Right lobe of liver (tissue), 6 donors: ENCODE results near the gene KLF16. TPM values are rescaled to one million over a fixed set of nuclear protein-coding genes. Genes with fewer than 3 reads are reported as not detected.

Source experiments
- ATAC-seq, 4 donors: fragments of 200-7000 bp; cut with Tn5 transposase; one replicate each; pipeline ENCODE4 v1.9.1; 2020; ENCODE audit warnings: mild to moderate bottlenecking in 4 of 4, moderate library complexity in 4 of 4
- DNase-seq, 3 donors: peaks; one replicate each; pipeline ENCODE4 v3.0.0-alpha.2; 2020
- H3K27ac ChIP-seq, 3 donors: fragments of 200-600 bp; one replicate each; pipeline ENCODE4 v1.8.0; 2022
- H3K27me3 ChIP-seq, 2 donors: fragments of 200-600 bp; one replicate each; pipeline ENCODE4 v1.8.0; 2022
- H3K36me3 ChIP-seq, 4 donors: fragments of 200-600 bp; sonication (generic) in 1 of 4; one replicate each; pipeline versions ENCODE4 v1.5.1 to v1.8.0; 2017 to 2022; ENCODE audit warnings: control low read depth in 1 of 4
- H3K4me1 ChIP-seq, 4 donors: fragments of 200-600 bp; sonication (generic) in 1 of 4; one replicate each; pipeline versions ENCODE4 v1.5.1 to v1.8.0; 2017 to 2022; ENCODE audit warnings: control low read depth in 1 of 4
- H3K4me3 ChIP-seq, 3 donors: fragments of 200-600 bp; one replicate each; pipeline ENCODE4 v1.8.0; 2022
- H3K9me3 ChIP-seq, 4 donors: fragments of 200-600 bp; sonication (generic) in 1 of 4; one replicate each; pipeline versions ENCODE4 v1.5.1 to v1.8.0; 2017 to 2022; ENCODE audit warnings: control low read depth in 1 of 4
- CTCF ChIP-seq, 4 donors: fragments of 200-600 bp in 3 of 4; fragments of 450-650 bp in 1 of 4; IDR thresholded peaks; one replicate each; pipeline versions ENCODE4 v1.5.1 to v1.8.0; 2016 to 2022; ENCODE audit warnings: antibody characterized with exemption in 4 of 4, mild to moderate bottlenecking in 2 of 4
- POLR2A ChIP-seq: fragments of 450-650 bp; IDR thresholded peaks from one replicate; pipeline ENCODE4 v1.6.1; 2017; ENCODE audit warnings: antibody characterized with exemption, mild to moderate bottlenecking
- WGBS: methylation state at CpG from one replicate; pipeline ENCODE4 v1.1.6; 2018; ENCODE audit warnings: low coverage, low lambda C conversion rate; ENCODE audit not compliant: insufficient coverage; ENCODE audit errors: missing lambda C conversion rate; 5-methylcytosine and 5-hydroxymethylcytosine counted together
- intact Hi-C, 2 donors: fragments of 100-400 bp; cut with DNase I; formaldehyde crosslinking; loops; one replicate each; pipeline versions ENCODE4 v1.11.2 to v1.14.1; 2022
- total RNA-seq, 6 experiments: library from RNA; depleted of rRNA in 2 of 6; stranded (reverse); fragments of >200 nt in 2 of 6; fragmentation: NEBNext Ultra II Directional in 3 of 6; extraction: Animal tissue kit (Norgen Biotek cat#: 25700) in 3 of 6; gene quantifications; one replicate each; pipeline versions ENCODE4 v1.1.0 to v1.2.4, GENCODE V29; 2016 to 2023
- donor health status: DM: no; HTN: yes; CAD: no.
- donor health status: DM: no; HTN: no; CAD: no.
- donor health status: DM: no; HTN: no; CAD: no.
- donor health status: DM: no; HTN: yes; CAD: no.
- donor health status: DM: no; HTN: yes; CAD: no.

Gene KLF16
- total RNA-seq, 6 experiments from 2014 or later = 9.9 to 23.6 (median 10.8) TPM

DNA sequence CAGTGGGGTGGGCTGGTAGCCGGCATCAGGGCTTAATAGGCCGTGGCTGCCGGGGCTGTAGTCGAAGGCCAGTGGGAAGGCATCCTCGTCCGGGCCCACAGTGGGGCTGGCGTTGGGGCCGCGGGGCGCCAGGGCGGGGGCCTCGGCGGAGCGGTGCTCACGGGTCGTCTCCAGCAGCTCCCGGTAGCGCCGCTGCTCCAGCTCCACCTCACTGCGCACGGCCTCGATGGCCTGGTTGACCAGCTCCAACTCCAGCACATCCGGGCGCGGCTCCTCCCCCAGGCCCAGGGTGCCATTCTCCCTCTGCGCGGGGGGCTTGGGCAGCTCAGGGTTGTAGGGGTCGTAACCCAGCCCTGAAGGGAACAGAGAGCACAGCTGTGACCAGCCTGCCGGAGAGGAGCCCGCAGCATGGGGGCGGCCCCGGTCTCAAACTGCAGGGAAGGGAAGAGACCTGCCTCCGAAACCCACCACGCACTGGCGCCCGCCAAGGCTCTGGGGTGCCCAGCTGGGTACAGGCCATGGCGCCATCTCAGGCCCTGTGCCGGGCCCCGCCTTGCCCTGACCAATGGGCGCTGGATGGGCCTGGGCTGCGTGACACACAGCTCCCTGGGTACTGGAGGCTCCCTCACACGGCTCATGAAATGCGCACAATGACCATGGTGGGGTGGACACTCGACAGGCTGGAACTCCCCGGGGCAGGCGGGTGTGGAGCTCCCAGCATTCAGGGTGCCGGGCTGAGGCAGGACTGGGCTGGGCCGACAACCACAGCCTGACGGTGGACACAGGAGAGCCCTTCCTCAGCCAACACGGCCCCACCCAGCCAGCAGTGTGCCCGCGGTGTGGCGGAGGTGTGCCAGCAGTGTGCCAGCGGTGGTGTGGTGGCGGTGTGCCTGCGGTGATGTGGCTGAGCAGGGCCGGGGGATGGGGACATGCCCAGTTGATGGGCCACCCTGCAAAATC is 34.8 kb downstream of the KLF16 start:
- no peak overlapping the region for H3K4me3 ChIP-seq
- 100% methylated on average over 1 of the region's 57 CpGs for WGBS
- H3K27me3 ChIP-seq = no peaks in the 10 kb centered on the region
- ATAC-seq = no peak
- H3K36me3 ChIP-seq = peaks cover 0 to 10% (median 0%) of the 10 kb centered on the region in 4 donors
- no peak for DNase-seq
- intact Hi-C loops = no loop called here
- H3K4me1 ChIP-seq = peaks cover 0 to 48% (median 11%) of the 10 kb centered on the region in 4 donors
- no peaks in the 10 kb centered on the region for H3K9me3 ChIP-seq
- H3K27ac ChIP-seq = no peak overlapping the region
- TF ChIP-seq POLR2A (no peak), CTCF (IDR thresholded peaks at IDR 0.05) (no peak)

GRCh38 chr19:1827566-1828278 is 35.7 kb downstream of the KLF16 start:
- no peaks in the 10 kb centered on the region for H3K9me3 ChIP-seq
- DNase-seq (no peak), ATAC-seq (no peak)
- TF ChIP-seq POLR2A (no peak), CTCF (IDR thresholded peaks at IDR 0.05) (no peak)
- intact Hi-C loops = no loop called here
- peaks cover 0 to 14% (median under 1%) of the 10 kb centered on the region in 4 donors for H3K36me3 ChIP-seq
- H3K4me3 ChIP-seq = no peak overlapping the region
- H3K27me3 ChIP-seq = no peaks in the 10 kb centered on the region
- H3K4me1 ChIP-seq = peaks cover 0 to 41% (median 7%) of the 10 kb centered on the region in 4 donors
- WGBS = 94% methylated on average over 12 of the region's 41 CpGs
- H3K27ac ChIP-seq = no peak overlapping the region

DNA sequence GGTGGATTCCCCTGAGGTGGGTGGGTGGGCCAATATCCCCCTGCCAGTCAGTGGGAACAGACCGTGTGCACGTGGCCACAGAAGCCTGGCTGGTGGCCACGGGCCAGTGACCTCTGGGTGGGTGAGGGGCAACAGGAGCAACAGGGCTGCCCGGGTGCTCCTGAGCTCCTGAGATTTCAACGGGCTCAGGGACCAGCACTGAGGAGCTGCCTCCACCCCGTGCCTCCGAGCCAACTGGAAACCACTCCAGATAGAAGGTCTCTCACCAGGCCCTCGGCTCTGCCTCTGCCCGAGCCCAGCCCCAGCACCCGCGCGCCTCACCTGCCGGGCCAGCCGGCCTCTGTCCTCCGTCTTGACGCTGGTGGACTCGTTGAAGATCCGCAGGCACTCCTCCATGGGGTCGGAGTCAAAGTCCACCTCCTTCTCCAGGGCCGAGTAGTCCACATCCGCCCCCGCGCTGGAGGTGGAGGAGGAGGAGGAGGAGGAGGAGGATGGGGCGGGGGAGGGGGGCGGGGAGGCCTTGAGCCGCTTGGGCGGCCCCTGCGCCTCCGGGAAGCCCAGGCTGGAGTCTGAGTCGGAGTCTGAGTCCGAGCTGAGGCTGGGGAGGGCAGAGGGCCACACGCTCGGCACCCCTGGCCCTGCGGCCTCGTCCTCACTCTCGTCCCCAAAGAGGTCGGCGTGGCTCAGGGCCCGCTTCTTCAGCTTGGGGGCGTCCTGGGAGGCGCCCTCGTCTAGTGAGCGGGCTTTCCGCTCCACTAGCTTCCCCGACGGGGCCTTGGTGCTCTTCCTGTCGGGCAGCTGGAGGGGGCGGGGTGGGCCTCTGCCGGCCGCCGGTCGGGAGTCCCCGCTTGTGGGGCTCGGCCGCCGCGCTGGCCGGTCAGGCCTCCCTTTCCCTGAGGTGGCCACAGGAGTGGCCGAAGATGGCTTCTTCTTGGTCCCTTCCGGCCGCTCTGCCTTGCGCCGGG is 36.5 kb downstream of the KLF16 start:
- DNase-seq (peak; percentile 54 to 81 (median 75)), ATAC-seq (peak; percentile 58 to 71 (median 68))
- intact Hi-C loops = no loop called here
- peak overlapping the region in 1 of 3 donors; percentile 13 for H3K4me3 ChIP-seq
- TF ChIP-seq POLR2A (no peak), CTCF (IDR thresholded peaks at IDR 0.05) (no peak)
- WGBS = 52% methylated on average over 12 of the region's 63 CpGs
- H3K4me1 ChIP-seq = peaks cover 0 to 36% (median 6%) of the 10 kb centered on the region in 4 donors
- no peaks in the 10 kb centered on the region for H3K27me3 ChIP-seq
- H3K27ac ChIP-seq = peak overlapping the region in 1 of 3 donors; percentile 55
- peaks cover 0 to 16% (median under 1%) of the 10 kb centered on the region in 4 donors for H3K36me3 ChIP-seq
- H3K9me3 ChIP-seq = no peaks in the 10 kb centered on the region
